HepG2 (cell line): ENCODE results near the gene C3orf62. TPM values are rescaled to one million over a fixed set of nuclear protein-coding genes. Genes with fewer than 3 reads are reported as not detected.
A peak's percentile ranks its signal among the peaks of the same experiment; 100 is the strongest.

Experiments
- AHR ChIP-seq: IDR thresholded peaks from 2 replicates; pipeline ENCODE4 v1.6.1; 2018; ENCODE audit warnings: missing genetic modification reagents, missing compliant biosample characterization
- ATF3 ChIP-seq: sonication (generic); formaldehyde crosslinking; IDR thresholded peaks from 2 replicates; pipeline ENCODE4 v1.4.0; 2020; ENCODE audit warnings: missing genetic modification reagents
- CEBPG ChIP-seq: IDR thresholded peaks from 2 replicates; pipeline ENCODE4 v1.6.1; 2016
- DMAP1 ChIP-seq: IDR thresholded peaks from 2 replicates; pipeline ENCODE4 v1.6.1; 2016
- FOXJ3 ChIP-seq: sonication (generic); formaldehyde crosslinking; IDR thresholded peaks from 2 replicates; pipeline ENCODE4 v1.4.0; 2020; ENCODE audit warnings: missing genetic modification reagents, mild to moderate bottlenecking, borderline replicate concordance
- HOXA5 ChIP-seq: sonication (generic); formaldehyde crosslinking; IDR thresholded peaks from 2 replicates; pipeline ENCODE4 v1.4.0; 2020; ENCODE audit warnings: missing genetic modification reagents
- IRX3 ChIP-seq: sonication (generic); formaldehyde crosslinking; IDR thresholded peaks from 2 replicates; pipeline ENCODE4 v1.8.1; 2023; ENCODE audit warnings: mild to moderate bottlenecking, low read depth, missing genetic modification reagents, borderline replicate concordance
- ISL2 ChIP-seq: sonication (generic); formaldehyde crosslinking; IDR thresholded peaks from 2 replicates; pipeline ENCODE4 v1.5.0; 2020; ENCODE audit warnings: missing genetic modification reagents
- MEIS1 ChIP-seq: sonication (generic); formaldehyde crosslinking; IDR thresholded peaks from 2 replicates; pipeline ENCODE4 v1.9.0; 2021; ENCODE audit warnings: mild to moderate bottlenecking, missing genetic modification reagents, moderate library complexity, borderline replicate concordance
- MLX ChIP-seq: IDR thresholded peaks from 2 replicates; pipeline ENCODE4 v1.6.1; 2016
- NAIF1 ChIP-seq: sonication (generic); formaldehyde crosslinking; IDR thresholded peaks from 2 replicates; pipeline ENCODE4 v1.5.0; 2020; ENCODE audit warnings: mild to moderate bottlenecking, missing genetic modification reagents, borderline replicate concordance
- NCOA2 ChIP-seq: sonication (generic); formaldehyde crosslinking; IDR thresholded peaks from 2 replicates; pipeline ENCODE4 v1.8.0; 2022; ENCODE audit warnings: inconsistent platforms
- NKX3-1 ChIP-seq: sonication (generic); formaldehyde crosslinking; IDR thresholded peaks from 2 replicates; pipeline ENCODE4 v1.5.0; 2020; ENCODE audit warnings: missing genetic modification reagents
- TFAP4 ChIP-seq: sonication (generic); IDR thresholded peaks from 2 replicates; pipeline ENCODE4 v1.6.1; 2016; ENCODE audit warnings: low read depth, borderline replicate concordance
- U2AF2 ChIP-seq: fragments of 200-400 bp; formaldehyde crosslinking; IDR thresholded peaks from 2 replicates; pipeline ENCODE4 v1.6.1; 2017; ENCODE audit warnings: low read depth, mild to moderate bottlenecking, low read length
- UBTF ChIP-seq: sonication (generic); formaldehyde crosslinking; IDR thresholded peaks from 2 replicates; pipeline ENCODE4 v1.4.0; 2020; ENCODE audit warnings: mild to moderate bottlenecking, missing genetic modification reagents
- XRCC5 ChIP-seq: fragments of 200-400 bp; formaldehyde crosslinking; optimal IDR thresholded peaks from 2 replicates; pipeline ENCODE3; 2017; ENCODE audit warnings: mild to moderate bottlenecking, low read length
- ZNF124 ChIP-seq: sonication (generic); formaldehyde crosslinking; IDR thresholded peaks from 2 replicates; pipeline ENCODE4 v1.4.0; 2020; ENCODE audit warnings: missing genetic modification reagents
- ZNF142 ChIP-seq: sonication (generic); formaldehyde crosslinking; IDR thresholded peaks from 2 replicates; pipeline ENCODE4 v1.4.0; 2020; ENCODE audit warnings: missing genetic modification reagents
- ZNF17 ChIP-seq: sonication (generic); formaldehyde crosslinking; IDR thresholded peaks from 2 replicates; pipeline ENCODE4 v1.5.0; 2020; ENCODE audit warnings: mild to moderate bottlenecking, missing genetic modification reagents
- polyA plus RNA-seq, 8 experiments: library from polyadenylated mRNA; depleted of rRNA in 3 of 8; stranded (reverse) in 7 of 8; unstranded in 1 of 8; fragments of >200 nt; fragmentation: Illumina TruSeq in 4 of 8; extraction: Trizol in 4 of 8; gene quantifications; 2 replicates each; pipeline versions ENCODE4 v1.2.1 to v1.2.3, GENCODE V29; 2011 to 2016; ENCODE audit warnings: low read depth in 4 of 8, missing spikeins in 1 of 8, mixed read lengths in 1 of 8; ENCODE audit not compliant: insufficient read depth in 1 of 8
- total RNA-seq, 5 experiments: library from RNA; depleted of rRNA; stranded (reverse); fragments of >200 nt; fragmentation: Illumina TruSeq; extraction: Trizol; gene quantifications; 2 replicates each; pipeline ENCODE4 v1.2.3, GENCODE V29; 2016; ENCODE audit warnings: low read depth in 1 of 5

C3orf62 gene
- total and polyA plus RNA-seq, 2 of the 13 experiments (the other 11 are each of a cell fraction or from before 2014, with no cell fraction given) = 1.6 to 3.9 TPM

GRCh38 chr3:49238274-49239127 lies 38.5 kb downstream of the C3orf62 start (continued):
- no peak for TF ChIP-seq ZNF142 (CRISPR knock-in tag)
- TF ChIP-seq UBTF = no peak
- no peak for TF ChIP-seq ZNF17
- 0 out of 2 replicates have a peak, but pooled peaks have one; percentile 28 for TF ChIP-seq DMAP1 (CRISPR knock-in tag)
- 0 out of 2 replicates have a peak, but pooled peaks have one; percentile 31 for TF ChIP-seq ZNF124
- no peak for TF ChIP-seq AHR (CRISPR knock-in tag)
- peak; percentile 89 for TF ChIP-seq CEBPG
- 0 out of 2 replicates have a peak, but pooled peaks have one; percentile 28 for TF ChIP-seq MLX (CRISPR knock-in tag)
- TF ChIP-seq HOXA5 (CRISPR knock-in tag) = peak; percentile 100
- no peak for TF ChIP-seq XRCC5
- TF ChIP-seq MEIS1 (CRISPR knock-in tag) = peak; percentile 55; the same call in 1 of the 2 replicates
- TF ChIP-seq NAIF1 = no peak
- peak; percentile 44; the same call in 1 of the 2 replicates for TF ChIP-seq ISL2 (CRISPR knock-in tag)
- TF ChIP-seq NKX3-1 (CRISPR knock-in tag) = no peak
- TF ChIP-seq ATF3 (CRISPR knock-in tag) = peak; percentile 49; the same call in 1 of the 2 replicates
- peak; percentile 32; the same call in 1 of the 2 replicates for TF ChIP-seq TFAP4
- TF ChIP-seq U2AF2 = no peak
- TF ChIP-seq NCOA2 (CRISPR knock-in tag) = peak; percentile 82
- TF ChIP-seq IRX3 (CRISPR knock-in tag) = no peak
- TF ChIP-seq FOXJ3 (CRISPR knock-in tag) = peak; percentile 14; the same call in 1 of the 2 replicates
